Left ventricle myocardium inferior (tissue), 1 donor: ENCODE results near the gene C12orf54. TPM values are rescaled to one million over a fixed set of nuclear protein-coding genes. Genes with fewer than 3 reads are reported as not detected.
"Not testable (repeated sequence)": the region's sequence is repeated elsewhere in the genome, so short reads cannot be mapped to it uniquely, and the experiment has no call there.

Experiments used
- DNase-seq: peaks from one replicate; pipeline ENCODE4 v3.0.0-alpha.2; 2020
- H3K27ac ChIP-seq: fragments of 200-600 bp; replicated peaks from 2 replicates; pipeline ENCODE4 v1.8.0; 2021
- H3K27me3 ChIP-seq: fragments of 200-600 bp; 2 replicates; pipeline ENCODE4 v1.8.0; 2021; ENCODE audit warnings: low read depth
- H3K36me3 ChIP-seq: fragments of 200-600 bp; 2 replicates; pipeline ENCODE4 v1.8.0; 2021
- H3K4me1 ChIP-seq: fragments of 200-600 bp; 2 replicates; pipeline ENCODE4 v1.8.0; 2021
- H3K4me3 ChIP-seq: fragments of 200-600 bp; 2 replicates; pipeline ENCODE4 v1.8.0; 2021; ENCODE audit warnings: mild to moderate bottlenecking, moderate library complexity
- H3K9me3 ChIP-seq: fragments of 200-600 bp; replicated peaks from 2 replicates; pipeline ENCODE4 v1.8.0; 2021
- CTCF ChIP-seq: fragments of 200-600 bp; IDR thresholded peaks from 2 replicates; pipeline ENCODE4 v1.8.0; 2021; ENCODE audit warnings: antibody characterized with exemption, mild to moderate bottlenecking, borderline replicate concordance
- intact Hi-C: fragments of 100-400 bp; cut with micrococcal nuclease; formaldehyde crosslinking; loops from one replicate; pipeline ENCODE4 v1.11.0; 2022
- total RNA-seq: library from RNA; stranded (reverse); fragmentation: NEBNext Ultra II Directional; extraction: Animal tissue kit (Norgen Biotek cat#: 25700); gene quantifications from one replicate; pipeline ENCODE4 v1.2.1, GENCODE V29; 2021
- donor health status: DM: no; HTN: yes; CAD: no; lungs with severe emphysema.

C12orf54 gene
- total RNA-seq, 1 donor from 2014 or later = not detected

- DNase-seq = no peak
- H3K4me3 ChIP-seq = no peak overlapping the region
- intact Hi-C loops = no loop called here
- peaks cover 16% of the 10 kb centered on the region for H3K27me3 ChIP-seq
- no peaks in the 10 kb centered on the region for H3K36me3 ChIP-seq
- no peaks in the 10 kb centered on the region for H3K4me1 ChIP-seq
- H3K9me3 ChIP-seq = no peaks in the 10 kb centered on the region
- no peak overlapping the region for H3K27ac ChIP-seq
- no peak for TF ChIP-seq CTCF
Measured at GRCh38 chr12:48489012-48489411, 6.7 kb downstream of the C12orf54 start.

GRCh38 chr12:48489456-48489855 is 7.2 kb downstream of the C12orf54 start:
- DNase-seq, H3K4me3 ChIP-seq, H3K27ac ChIP-seq, H3K36me3 ChIP-seq, H3K9me3 ChIP-seq, intact Hi-C loops, H3K4me1 ChIP-seq: not testable (repeated sequence)
- H3K27me3 ChIP-seq = peaks cover 16% of the 10 kb centered on the region

GRCh38 chr12:48500281-48500680 is 18.0 kb downstream of the C12orf54 start:
- intact Hi-C loops, H3K4me3 ChIP-seq, H3K27ac ChIP-seq, H3K27me3 ChIP-seq, DNase-seq, H3K36me3 ChIP-seq, H3K4me1 ChIP-seq, H3K9me3 ChIP-seq: not testable (repeated sequence)

GRCh38 chr12:48506836-48507235 is 24.5 kb downstream of the C12orf54 start:
- H3K4me3 ChIP-seq, H3K27ac ChIP-seq, H3K36me3 ChIP-seq, H3K4me1 ChIP-seq, intact Hi-C loops, DNase-seq: not testable (repeated sequence)
- peaks cover 18% of the 10 kb centered on the region for H3K9me3 ChIP-seq
- peaks cover 34% of the 10 kb centered on the region for H3K27me3 ChIP-seq

- intact Hi-C loops = no loop called here
- DNase-seq = no peak
- no peak for TF ChIP-seq CTCF
Measured at GRCh38 chr12:48508987-48509386, 26.7 kb downstream of the C12orf54 start.

GRCh38 chr12:48510111-48510510 is 27.8 kb downstream of the C12orf54 start:
- no peaks in the 10 kb centered on the region for H3K4me1 ChIP-seq
- intact Hi-C loops = no loop called here
- DNase-seq = no peak
- peaks cover 35% of the 10 kb centered on the region for H3K27me3 ChIP-seq
- no peaks in the 10 kb centered on the region for H3K36me3 ChIP-seq
- TF ChIP-seq CTCF = no peak
- no peak overlapping the region for H3K4me3 ChIP-seq
- no peak overlapping the region for H3K27ac ChIP-seq
- peaks cover 11% of the 10 kb centered on the region for H3K9me3 ChIP-seq

More at GRCh38 chr12:48508987-48509386, 26.7 kb downstream of the C12orf54 start:
- peaks cover 11% of the 10 kb centered on the region for H3K9me3 ChIP-seq
- H3K36me3 ChIP-seq = no peaks in the 10 kb centered on the region
- no peak overlapping the region for H3K27ac ChIP-seq
- H3K4me3 ChIP-seq = no peak overlapping the region
- H3K4me1 ChIP-seq = no peaks in the 10 kb centered on the region
- peaks cover 35% of the 10 kb centered on the region for H3K27me3 ChIP-seq

GRCh38 chr12:48512855-48513254 is 30.6 kb downstream of the C12orf54 start:
- Histone ChIP-seq H3K36me3 (no peaks in the 10 kb centered on the region), H3K27ac (no peak overlapping the region), H3K4me3 (no peak overlapping the region), H3K27me3 (peaks cover 16% of the 10 kb centered on the region), H3K9me3 (peaks cover 11% of the 10 kb centered on the region), H3K4me1 (no peaks in the 10 kb centered on the region)
- intact Hi-C loops = no loop called here
- no peak for DNase-seq
- no peak for TF ChIP-seq CTCF
